ELR (cell line): ENCODE data around the gene PDLIM3.
A peak's percentile ranks its signal among the peaks of the same experiment; 100 is the strongest.
"Not testable (repeated sequence)": the region's sequence is repeated elsewhere in the genome, so short reads cannot be mapped to it uniquely, and the experiment has no call there.

ENCODE experiments used
- DNase-seq: peaks from one replicate; pipeline ENCODE4 v3.0.0-alpha.2; 2015; ENCODE audit warnings: low read depth

PDLIM3 gene

GRCh38 chr4:185534866-185535611 is at the start of gene PDLIM3:
Gene PDLIM3 (minus strand): TSS chr4:185535507. CDS start chr4:185535434, 73 bp downstream.
- peak; percentile 48 for DNase-seq

DNA sequence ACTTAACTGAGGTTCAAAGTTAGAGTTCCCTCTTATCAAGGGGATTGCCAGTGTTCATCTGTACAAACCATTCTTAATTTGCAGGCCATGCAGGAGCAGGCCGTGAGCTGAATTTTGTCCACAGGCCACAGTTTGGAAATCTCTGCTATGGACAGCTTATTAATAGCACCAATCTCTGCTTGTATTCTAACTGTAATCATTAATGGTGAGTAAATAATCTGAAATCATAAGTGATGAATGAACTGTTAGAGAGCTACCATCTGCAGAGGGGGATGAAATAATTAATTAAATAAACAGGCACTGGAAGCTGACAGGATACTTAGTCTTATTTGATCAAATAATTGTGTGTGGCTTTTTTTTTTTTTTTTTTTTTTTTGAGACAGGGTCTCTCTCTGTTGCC is 48.5 kb upstream of the PDLIM3 start:
- DNase-seq, result no peak

GRCh38 chr4:185582651-185583400 is 47.5 kb upstream of the PDLIM3 start:
- DNase-seq, result no peak

GRCh38 chr4:185580699-185581098 is 45.4 kb upstream of the PDLIM3 start:
- no peak for DNase-seq

- no peak for DNase-seq
These were observed 43.0 kb upstream of the PDLIM3 start for GRCh38 chr4:185578284-185578683.

- no peak for DNase-seq
These were observed 41.9 kb upstream of the PDLIM3 start for GRCh38 chr4:185576962-185577950.

- DNase-seq, result no peak
These were observed 41.1 kb upstream of the PDLIM3 start for GRCh38 chr4:185576314-185576961.

DNA sequence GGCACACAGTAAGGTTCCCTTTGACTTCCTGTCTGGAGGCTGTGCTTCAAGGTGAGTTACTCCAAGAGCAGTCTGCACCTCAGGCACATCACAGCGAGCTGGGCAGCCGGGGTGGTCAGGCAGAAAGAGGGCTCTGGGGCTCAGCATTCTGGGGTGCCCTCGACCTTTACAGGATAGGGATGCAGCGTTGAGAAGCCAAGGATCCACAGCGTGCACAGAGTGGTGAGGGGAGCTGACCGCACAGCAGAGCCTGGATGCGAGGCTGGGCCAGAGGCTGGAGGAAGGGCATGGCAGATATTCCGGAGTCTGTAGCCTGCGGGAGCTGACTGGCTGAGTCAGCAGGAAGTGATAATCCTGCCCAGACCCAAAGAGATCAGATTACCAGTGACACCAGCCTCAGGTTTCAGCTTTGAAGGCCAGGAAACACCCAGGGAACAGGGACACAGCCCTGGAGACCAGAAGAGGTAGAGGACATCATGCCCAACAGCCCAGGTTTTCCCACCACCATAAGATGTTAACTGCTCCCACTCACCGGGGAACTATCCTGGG is 38.4 kb upstream of the PDLIM3 start:
- peak; percentile 81 for DNase-seq

DNA sequence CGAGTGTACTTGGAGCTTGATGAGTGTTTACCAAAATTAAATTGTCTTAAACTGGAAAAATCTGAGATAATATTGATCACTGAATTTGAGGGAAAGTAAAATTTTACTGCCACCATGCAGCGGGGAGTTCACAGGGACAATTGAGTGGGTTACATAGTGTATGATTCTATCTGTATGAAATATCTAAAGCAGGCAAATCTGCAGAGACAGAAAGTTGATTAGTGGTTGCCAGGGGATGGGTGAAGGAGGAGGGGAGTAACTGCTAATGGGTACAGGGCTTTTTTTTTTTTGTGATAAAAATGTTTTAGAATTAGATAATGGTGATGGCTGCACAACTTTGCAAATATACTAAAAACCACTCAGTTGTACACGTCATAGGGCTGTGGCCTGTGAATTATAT is 35.4 kb upstream of the PDLIM3 start:
- DNase-seq, result no peak

DNA sequence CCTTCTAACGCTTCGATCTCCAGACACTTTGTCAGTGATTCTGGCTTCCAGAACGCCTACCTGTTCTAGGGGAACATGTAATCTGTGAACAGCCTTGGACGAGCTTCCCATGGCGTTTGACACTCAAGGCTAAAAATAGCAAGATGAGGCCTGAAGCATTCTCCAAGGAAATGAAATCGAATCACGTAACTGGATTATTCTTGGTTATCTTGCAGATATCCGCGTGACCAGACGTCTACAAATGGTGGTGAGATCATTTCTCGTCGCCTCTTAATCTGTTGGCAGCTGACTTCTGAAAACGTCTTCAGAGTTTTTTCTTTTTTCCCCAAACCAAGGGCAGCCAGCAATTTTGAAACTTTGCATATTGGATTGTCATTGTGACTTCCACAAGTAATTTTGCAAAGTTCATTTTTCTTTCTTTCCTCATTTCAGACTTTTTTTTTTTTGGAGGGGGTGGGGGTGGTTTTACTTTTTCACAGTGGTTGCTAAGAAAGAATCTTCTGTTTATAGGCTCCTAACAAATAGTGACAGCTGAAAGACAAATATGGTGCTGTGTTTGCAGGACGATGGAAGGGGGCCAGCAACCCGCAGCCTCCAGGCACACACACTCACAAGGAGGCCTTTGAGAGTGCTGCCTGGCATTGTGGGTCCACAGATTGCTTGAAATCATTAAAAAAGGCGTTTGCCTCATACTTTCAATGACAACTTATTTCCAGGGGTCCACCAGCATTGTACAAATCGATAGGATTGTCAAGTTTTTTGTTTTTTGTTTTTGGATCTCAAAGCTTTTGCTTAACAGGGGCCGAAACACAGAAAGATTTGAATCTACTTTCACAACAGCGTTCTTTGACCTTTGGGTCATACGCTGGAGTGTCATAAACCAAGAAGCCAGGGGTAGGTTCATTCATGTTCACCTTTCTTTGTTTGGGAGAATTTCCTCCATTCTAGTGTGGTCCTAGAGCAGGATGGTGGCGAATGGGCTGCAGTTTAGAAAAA is 32.4 kb upstream of the PDLIM3 start:
- DNase-seq, result no peak

- no peak for DNase-seq
These were observed 31.7 kb upstream of the PDLIM3 start for GRCh38 chr4:185566972-185567371.

DNA sequence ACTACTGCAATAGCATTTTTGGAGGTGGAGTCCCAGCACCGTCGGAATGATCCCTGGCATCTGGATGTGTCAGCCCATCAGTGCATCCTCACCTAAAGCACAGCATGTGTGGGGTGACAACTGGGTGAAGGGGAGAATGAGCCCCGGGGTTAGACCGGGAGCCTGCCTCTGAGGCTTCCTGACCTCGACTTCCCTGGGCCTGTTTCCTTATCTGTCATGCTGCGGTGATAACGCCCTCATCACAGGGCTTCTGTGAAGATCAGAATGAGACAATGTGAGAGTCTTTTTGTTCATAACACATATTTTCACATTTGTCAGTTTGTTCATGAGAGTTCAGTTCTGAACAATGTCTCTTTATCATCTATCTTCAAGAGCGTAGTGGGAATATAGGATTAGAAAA is 31.1 kb upstream of the PDLIM3 start:
- DNase-seq, result no peak

GRCh38 chr4:185565696-185566095 is 30.4 kb upstream of the PDLIM3 start:
- DNase-seq, result no peak

DNA sequence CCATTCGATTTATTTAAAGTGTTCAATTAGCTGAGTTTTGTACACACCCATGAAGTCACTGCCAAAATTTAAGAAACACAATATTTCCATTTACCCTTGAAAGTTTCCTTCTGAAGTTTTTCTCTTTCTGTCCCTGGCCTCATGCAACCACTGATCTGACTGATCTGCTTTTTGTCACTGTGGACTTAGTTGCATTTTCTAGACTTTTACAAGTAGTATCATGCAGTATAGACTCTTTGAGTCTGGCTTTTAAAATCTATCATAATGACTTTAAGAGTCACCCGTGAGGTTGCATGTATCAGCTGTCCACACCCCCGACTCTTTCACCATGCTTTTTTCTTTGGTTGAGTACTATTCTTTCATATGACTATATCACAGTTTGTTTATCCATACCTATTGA is 29.0 kb upstream of the PDLIM3 start:
- DNase-seq, result no peak

DNA sequence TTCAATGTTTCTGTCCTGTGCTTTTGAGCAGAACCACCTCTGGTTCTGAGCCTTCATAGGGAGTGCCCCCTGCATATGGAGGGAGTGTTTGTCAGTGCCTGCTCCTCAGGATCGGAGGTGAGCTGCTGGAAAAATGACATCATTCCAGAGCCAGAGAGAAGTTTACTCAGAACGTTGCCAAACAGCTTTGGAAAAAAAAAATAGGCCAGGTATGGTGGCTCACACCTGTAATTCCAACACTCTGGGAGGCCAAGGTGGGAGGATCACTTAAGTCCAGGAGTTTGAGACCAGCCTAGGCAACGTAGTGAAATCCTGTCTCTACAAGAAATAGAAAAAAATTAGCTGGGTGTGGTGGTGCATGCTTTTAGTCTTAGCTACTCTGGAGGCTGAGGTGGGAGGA is 27.2 kb upstream of the PDLIM3 start:
- no peak for DNase-seq

DNA sequence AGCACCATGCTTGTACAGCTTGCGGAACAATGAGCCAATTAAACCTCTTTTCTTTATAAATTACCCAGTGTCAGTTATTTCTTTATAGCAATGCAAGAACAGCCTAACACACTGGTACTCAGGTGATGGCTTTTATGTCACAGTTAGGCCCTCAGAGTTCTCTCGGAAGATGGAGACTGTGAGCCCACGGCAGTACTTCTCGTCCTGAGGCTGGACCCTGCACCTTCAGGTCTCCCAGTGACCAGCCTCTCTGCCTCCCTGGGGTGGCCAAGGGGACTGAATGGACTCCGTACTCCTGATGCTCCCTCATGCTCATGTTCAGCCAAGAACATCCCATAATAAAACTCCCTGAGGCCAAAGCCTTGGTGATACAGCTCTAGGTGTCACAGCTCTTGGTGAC is 25.0 kb upstream of the PDLIM3 start:
- DNase-seq, result no peak

DNA sequence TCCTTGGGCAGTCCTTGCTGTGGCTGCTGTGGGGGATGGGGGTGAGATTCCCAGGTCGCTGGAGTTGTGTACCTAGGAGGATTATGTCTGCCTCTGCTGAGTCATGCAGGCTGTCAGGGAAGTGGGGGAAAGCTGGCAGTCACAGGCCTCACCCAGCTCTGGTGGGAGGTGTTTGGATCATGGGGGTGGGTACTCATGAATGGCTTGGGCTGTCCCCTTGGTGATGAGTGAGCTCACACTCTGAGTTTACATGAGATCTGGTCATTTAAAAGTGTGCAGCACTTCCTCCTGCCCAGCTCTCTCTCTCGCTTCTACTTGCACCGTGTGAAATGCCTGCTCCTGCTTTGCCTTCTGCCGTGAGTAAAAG is 24.6 kb upstream of the PDLIM3 start:
- peak; percentile 43 for DNase-seq

DNA sequence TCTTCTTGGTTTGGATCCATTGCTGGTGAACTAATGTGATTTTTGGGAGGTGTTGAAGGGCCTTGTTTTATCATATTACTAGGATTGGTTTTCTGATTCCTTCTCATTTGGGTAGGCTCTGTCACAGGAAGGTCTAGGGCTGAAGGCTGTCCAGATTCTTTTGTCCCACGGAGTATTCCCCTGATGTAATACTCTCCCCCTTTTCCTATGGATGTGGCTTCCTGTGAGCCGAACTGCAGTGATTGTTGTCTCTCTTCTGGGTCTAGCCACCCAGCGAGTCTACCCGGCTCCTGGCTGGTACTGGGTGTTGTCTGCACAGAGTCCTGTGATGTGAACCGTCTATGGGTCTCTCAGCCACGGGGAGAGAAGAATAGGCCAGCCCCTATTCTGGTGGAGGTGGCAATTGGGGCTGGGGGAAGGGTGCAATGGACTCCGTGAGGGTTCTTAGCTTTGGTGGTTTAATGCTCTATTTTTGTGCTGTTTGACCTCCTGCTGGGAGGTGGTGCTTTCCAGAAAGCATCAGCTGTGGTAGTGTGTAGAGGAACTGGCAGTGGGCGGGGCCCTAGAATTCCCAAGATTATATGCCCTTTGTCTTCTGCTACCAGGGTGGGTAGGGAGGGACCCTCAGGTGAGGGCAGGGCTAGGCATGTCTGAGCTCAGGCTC is 24.1 kb upstream of the PDLIM3 start:
- not testable (repeated sequence) for DNase-seq

DNA sequence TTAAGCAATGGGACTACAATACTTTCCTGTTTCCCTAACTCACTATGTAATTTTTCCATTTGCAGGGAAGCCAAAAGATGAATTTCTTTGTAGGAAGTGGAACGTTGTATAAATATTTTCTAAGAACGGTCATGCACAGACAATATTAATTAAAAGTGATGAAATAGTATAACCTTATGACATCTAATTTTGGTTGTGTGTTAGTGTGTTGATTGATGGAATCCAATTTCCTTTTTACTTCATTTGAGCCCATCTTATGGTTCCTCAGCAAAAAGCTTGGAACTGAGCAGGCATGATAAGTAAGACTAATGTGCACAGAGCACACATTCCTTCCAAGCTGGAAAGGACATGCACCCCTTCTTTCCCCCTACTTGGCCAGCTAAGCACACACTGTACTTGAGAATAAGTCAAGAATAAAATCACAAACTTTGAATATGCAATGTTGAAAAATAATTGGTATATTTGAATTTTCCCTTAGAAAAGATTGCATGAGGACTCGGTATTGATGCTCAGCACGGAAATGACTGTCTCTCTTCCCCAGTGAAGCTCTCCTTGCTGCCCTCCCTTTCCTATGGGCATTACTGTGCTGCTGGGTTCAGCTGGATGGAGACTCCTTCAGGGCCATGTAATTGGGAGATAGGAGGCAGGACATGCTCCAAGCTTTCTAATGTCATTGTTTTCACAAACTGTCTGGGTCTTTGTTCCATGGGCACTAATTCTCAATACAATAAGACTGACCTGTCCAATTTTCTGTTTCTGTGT is 19.2 kb upstream of the PDLIM3 start:
- DNase-seq, result no peak
